ENCODE results near the gene ZSWIM6.

DNA sequence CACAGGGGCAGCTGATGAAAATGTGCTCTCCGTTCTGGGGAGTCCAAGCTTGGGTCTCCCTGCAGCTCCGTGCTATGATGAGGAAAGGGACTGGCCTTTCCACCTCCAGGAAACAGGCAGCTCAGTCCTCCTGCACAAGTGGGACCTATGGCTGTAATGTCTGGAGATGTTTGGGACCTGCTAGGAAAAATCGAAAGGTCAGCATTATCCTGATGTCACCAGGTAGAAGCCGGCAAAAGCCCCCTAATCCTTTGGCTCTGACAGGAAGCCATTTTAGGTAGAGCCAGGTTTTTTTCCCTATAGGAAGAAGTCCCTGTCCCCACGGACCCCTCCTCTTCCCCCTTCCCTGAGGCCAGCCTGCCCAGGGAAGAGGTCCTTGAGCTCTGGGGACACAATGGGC, 240.9 kb downstream of the ZSWIM6 start:
- TF ChIP-seq POLR2AphosphoS5 (IDR thresholded peaks at IDR 0.05; ENCODE audit: borderline replicate concordance, low read depth, low read length) (no peak), EZH2 (IDR thresholded peaks at IDR 0.05) (no peak), FOXP2 (optimal IDR thresholded peaks at IDR 0.05; ENCODE audit: control extremely low read depth, extremely low read length, insufficient read depth) (no peak)

Measured in SK-N-MC (cell line).